Epithelial cell of proximal tubule (primary cell): ENCODE data around the gene ERCC4. TPM values are rescaled to one million over a fixed set of nuclear protein-coding genes. Genes with fewer than 3 reads are reported as not detected.

Experiments used
- DNase-seq: peaks from one replicate; pipeline ENCODE4 v3.0.0-alpha.2; 2011; ENCODE audit warnings: low read depth
- H3K4me3 ChIP-seq: 2 replicates; pipeline ENCODE4 v1.5.1; 2011; ENCODE audit warnings: low read depth, mild to moderate bottlenecking, low read length
- CTCF ChIP-seq: conservative IDR thresholded peaks from 2 replicates; pipeline ENCODE4 v1.5.1; 2012; ENCODE audit warnings: low read depth, mild to moderate bottlenecking, low read length
- total RNA-seq: library from RNA; depleted of rRNA; stranded (reverse); fragments of >200 nt; gene quantifications from 2 replicates; pipeline ENCODE4 v1.2.3, GENCODE V29; 2015

ERCC4 gene
- total RNA-seq, 1 donor from 2014 or later, result 14.2 TPM

- peak; percentile 89 for DNase-seq
- no peak overlapping the region for H3K4me3 ChIP-seq
- no peak for TF ChIP-seq CTCF
These were observed 33.5 kb downstream of the ERCC4 start for GRCh38 chr16:13953501-13953900.

- no peak overlapping the region for H3K4me3 ChIP-seq
- no peak for DNase-seq
- TF ChIP-seq CTCF, result no peak
These were observed 36.8 kb downstream of the ERCC4 start for GRCh38 chr16:13956635-13957196.

GRCh38 chr16:13957197-13958078 is 37.5 kb downstream of the ERCC4 start:
- TF ChIP-seq CTCF, result no peak
- DNase-seq, result peak; percentile 85
- peak overlapping the region; percentile 34 for H3K4me3 ChIP-seq

GRCh38 chr16:13958474-13958873 is 38.5 kb downstream of the ERCC4 start:
- H3K4me3 ChIP-seq, result no peak overlapping the region
- TF ChIP-seq CTCF, result no peak
- no peak for DNase-seq

- TF ChIP-seq CTCF, result no peak
- H3K4me3 ChIP-seq, result no peak overlapping the region
- no peak for DNase-seq
These were observed 39.7 kb downstream of the ERCC4 start for GRCh38 chr16:13959626-13960025.

GRCh38 chr16:13961099-13961811 is 41.3 kb downstream of the ERCC4 start:
- DNase-seq, result no peak
- TF ChIP-seq CTCF, result no peak

More at GRCh38 chr16:13961099-13961811, 41.3 kb downstream of the ERCC4 start:
- H3K4me3 ChIP-seq, result no peak overlapping the region
